IMR-90 (cell line): ENCODE results near the gene MCF2L2. TPM values are rescaled to one million over a fixed set of nuclear protein-coding genes. Genes with fewer than 3 reads are reported as not detected.

ENCODE experiments used
- ATAC-seq: fragments of 200-7000 bp; cut with Tn5 transposase; 2 replicates; pipeline ENCODE4 v1.9.1; 2020; ENCODE audit warnings: low read depth, mild to moderate bottlenecking, moderate library complexity
- BruUV-seq: library from RNA; stranded (reverse); fragments of 400-500 nt; replicated peaks from 2 replicates; lab custom pipeline; 2021; lab: Mats Ljungman, UMichigan
- CTCF ChIA-PET: fragments of 300-600 bp; formaldehyde crosslinking; extraction: SDS; loops from one replicate; lab custom pipeline; 2021; ENCODE audit warnings: antibody characterized with exemption; lab: Yijun Ruan, JAX
- POLR2A ChIA-PET: fragments of 300-600 bp; sonication (Branson Sonifier 250); formaldehyde crosslinking; loops from one replicate; lab custom pipeline; 2022; ENCODE audit warnings: antibody characterized with exemption; ENCODE audit not compliant: unreplicated experiment; lab: Charles Lee
- DNase-seq: peaks from one replicate; pipeline ENCODE4 v3.0.0; 2013
- H2AFZ ChIP-seq: replicated peaks from 2 replicates; pipeline ENCODE3; 2013; ENCODE audit warnings: low read length, mild to moderate bottlenecking; ENCODE audit not compliant: poor library complexity
- H2AK5ac ChIP-seq: 2 replicates; pipeline ENCODE4 v1.6.1; 2013; ENCODE audit warnings: low read depth, low read length, inconsistent platforms
- H2AK9ac ChIP-seq: replicated peaks from 2 replicates; pipeline ENCODE3; 2013; ENCODE audit warnings: mild to moderate bottlenecking, low read depth, low read length, moderate library complexity; ENCODE audit not compliant: poor library complexity
- H2BK120ac ChIP-seq: 2 replicates; pipeline ENCODE4 v1.6.1; 2013; ENCODE audit warnings: low read depth, low read length, inconsistent platforms
- H2BK15ac ChIP-seq: 3 replicates; pipeline ENCODE4 v1.6.1; 2013; ENCODE audit warnings: low read depth, low read length, inconsistent platforms
- H2BK20ac ChIP-seq: 2 replicates; pipeline ENCODE4 v1.6.1; 2013; ENCODE audit warnings: low read depth, mild to moderate bottlenecking, inconsistent platforms, low read length, moderate library complexity
- H2BK5ac ChIP-seq: 2 replicates; pipeline ENCODE4 v1.6.1; 2013; ENCODE audit warnings: mild to moderate bottlenecking, low read depth, low read length, inconsistent platforms; ENCODE audit not compliant: poor library complexity, severe bottlenecking
- H3K14ac ChIP-seq: replicated peaks from 2 replicates; pipeline ENCODE4 v1.6.1; 2013; ENCODE audit warnings: low read depth, low read length, inconsistent platforms
- H3K18ac ChIP-seq: 2 replicates; pipeline ENCODE4 v1.6.1; 2013; ENCODE audit warnings: low read depth, low read length, control low read depth
- H3K23ac ChIP-seq: 2 replicates; pipeline ENCODE4 v1.6.1; 2013; ENCODE audit warnings: low read depth, low read length, inconsistent platforms
- H3K27ac ChIP-seq: 2 replicates; pipeline ENCODE4 v1.5.1; 2013; ENCODE audit warnings: mild to moderate bottlenecking, control low read depth, low read length; ENCODE audit not compliant: insufficient read depth
- H3K27me3 ChIP-seq: 2 replicates; pipeline ENCODE4 v1.6.1; 2013; ENCODE audit warnings: low read length; ENCODE audit not compliant: control insufficient read depth, insufficient read depth
- H3K36me3 ChIP-seq: 2 replicates; pipeline ENCODE4 v1.6.1; 2013; ENCODE audit warnings: low read length, mixed read lengths; ENCODE audit not compliant: control insufficient read depth, insufficient read depth
- H3K4ac ChIP-seq: 2 replicates; pipeline ENCODE4 v1.6.1; 2013; ENCODE audit warnings: low read depth, low read length, inconsistent platforms
- H3K4me1 ChIP-seq: 2 replicates; pipeline ENCODE4 v1.6.1; 2013; ENCODE audit warnings: low read length, mixed read lengths; ENCODE audit not compliant: control insufficient read depth, insufficient read depth
- H3K4me2 ChIP-seq: 2 replicates; pipeline ENCODE4 v1.6.1; 2013; ENCODE audit warnings: low read depth, mild to moderate bottlenecking, control low read depth, low read length, moderate library complexity
- H3K4me3 ChIP-seq: 2 replicates; pipeline ENCODE4 v1.5.1; 2013; ENCODE audit warnings: low read depth, mild to moderate bottlenecking, control low read depth, low read length, moderate library complexity; ENCODE audit not compliant: insufficient read depth
- H3K56ac ChIP-seq: 2 replicates; pipeline ENCODE4 v1.6.1; 2013; ENCODE audit warnings: low read length, inconsistent platforms; ENCODE audit not compliant: insufficient read depth; ENCODE audit errors: extremely low read depth
- H3K79me1 ChIP-seq, 2 experiments: 2 replicates each; pipeline ENCODE4 v1.6.1; 2013; ENCODE audit warnings: low read length in 2 of 2, inconsistent platforms in 1 of 2, low read depth in 1 of 2
- H3K9ac ChIP-seq: 2 replicates; pipeline ENCODE4 v1.6.1; 2013; ENCODE audit warnings: low read depth, low read length, control low read depth
- H3K9me1 ChIP-seq: 2 replicates; pipeline ENCODE4 v1.6.1; 2013; ENCODE audit warnings: low read length, inconsistent platforms; ENCODE audit not compliant: insufficient read depth
- H3K9me3 ChIP-seq: 2 replicates; pipeline ENCODE4 v1.6.1; 2013; ENCODE audit warnings: low read length; ENCODE audit not compliant: control insufficient read depth, insufficient read depth
- H4K20me1 ChIP-seq: 2 replicates; pipeline ENCODE4 v1.6.1; 2013; ENCODE audit warnings: low read length, inconsistent platforms; ENCODE audit not compliant: insufficient read depth
- H4K5ac ChIP-seq: 2 replicates; pipeline ENCODE4 v1.6.1; 2013; ENCODE audit warnings: mild to moderate bottlenecking, low read depth, low read length, control low read depth
- H4K8ac ChIP-seq, 2 experiments: 2 replicates each; pipeline ENCODE4 v1.6.1; 2013; ENCODE audit warnings: low read depth in 2 of 2, low read length in 2 of 2, control low read depth in 1 of 2, inconsistent platforms in 1 of 2
- H4K91ac ChIP-seq: 2 replicates; pipeline ENCODE4 v1.6.1; 2013; ENCODE audit warnings: low read depth, low read length, inconsistent platforms; ENCODE audit not compliant: insufficient read depth
- CHD1 ChIP-seq: IDR thresholded peaks from 2 replicates; pipeline ENCODE4 v1.6.1; 2012; ENCODE audit warnings: low read depth, low read length, improper control_type of control experiment
- FOS ChIP-seq: fragments of 150-350 bp; IDR thresholded peaks from 2 replicates; pipeline ENCODE4 v1.6.1; 2016; ENCODE audit warnings: low read depth, low read length
- MAZ ChIP-seq: IDR thresholded peaks from 2 replicates; pipeline ENCODE4 v1.6.1; 2012; ENCODE audit warnings: low read depth, mild to moderate bottlenecking, low read length, improper control_type of control experiment, moderate library complexity, borderline replicate concordance
- MXI1 ChIP-seq: IDR thresholded peaks from 2 replicates; pipeline ENCODE4 v1.6.1; 2012; ENCODE audit warnings: low read depth, mild to moderate bottlenecking, low read length, moderate library complexity, borderline replicate concordance
- RAD21 ChIP-seq: IDR thresholded peaks from 2 replicates; pipeline ENCODE4 v1.6.1; 2012; ENCODE audit warnings: low read length, improper control_type of control experiment
- RCOR1 ChIP-seq: IDR thresholded peaks from 2 replicates; pipeline ENCODE4 v1.6.1; 2012; ENCODE audit warnings: mild to moderate bottlenecking, low read length, improper control_type of control experiment; ENCODE audit not compliant: insufficient replicate concordance
- RFX5 ChIP-seq: IDR thresholded peaks from 2 replicates; pipeline ENCODE4 v1.8.0; 2012; ENCODE audit warnings: low read depth, mild to moderate bottlenecking, low read length, moderate library complexity
- WGBS, 2 experiments: methylation state at CpG; one replicate each; pipeline versions ENCODE4 v1.1.5 to v1.1.7; 2013; ENCODE audit warnings: missing lambda C conversion rate in 2 of 2; ENCODE audit not compliant: insufficient read length in 1 of 2; ENCODE audit errors: extremely low coverage in 2 of 2; 5-methylcytosine and 5-hydroxymethylcytosine counted together
- dilution Hi-C: fragments of 300-500 bp; cut with HindIII; formaldehyde crosslinking; loops from one replicate; pipeline ENCODE4 v1.14.3; 2018; ENCODE audit warnings: low sequenced_read_pairs; ENCODE audit not compliant: unreplicated experiment
- in situ Hi-C: fragments of 300-500 bp; cut with MboI; formaldehyde crosslinking; loops from 3 replicates; pipeline ENCODE4 v1.14.3; 2019; ENCODE audit warnings: low sequenced_read_pairs, inconsistent platforms, mixed read lengths
- intact Hi-C: fragments of 100-400 bp; cut with micrococcal nuclease; formaldehyde crosslinking; loops from 2 replicates; pipeline ENCODE4 v1.10.0; 2022
- polyA plus RNA-seq, 3 experiments: library from polyadenylated mRNA; depleted of rRNA; stranded (reverse); fragments of >200 nt; gene quantifications; 2 replicates each; pipeline ENCODE4 v1.2.3, GENCODE V29; 2012; ENCODE audit warnings: low replicate concordance in 1 of 3
- total RNA-seq: library from RNA; depleted of rRNA; stranded (reverse); fragments of >200 nt; gene quantifications from 2 replicates; pipeline ENCODE4 v1.2.3, GENCODE V29; 2012
- TF ChIP-seq, protein P1 (sequence below): fragments of 150-350 bp; IDR thresholded peaks from 2 replicates; pipeline ENCODE4 v1.6.1; 2016; ENCODE audit warnings: low read depth, mild to moderate bottlenecking, low read length, moderate library complexity, borderline replicate concordance

The MCF2L2 gene
- total and polyA plus RNA-seq, 2 of the 4 experiments (the other 2 are of a cell fraction) = under 0.01 TPM; not detected in 1

DNA sequence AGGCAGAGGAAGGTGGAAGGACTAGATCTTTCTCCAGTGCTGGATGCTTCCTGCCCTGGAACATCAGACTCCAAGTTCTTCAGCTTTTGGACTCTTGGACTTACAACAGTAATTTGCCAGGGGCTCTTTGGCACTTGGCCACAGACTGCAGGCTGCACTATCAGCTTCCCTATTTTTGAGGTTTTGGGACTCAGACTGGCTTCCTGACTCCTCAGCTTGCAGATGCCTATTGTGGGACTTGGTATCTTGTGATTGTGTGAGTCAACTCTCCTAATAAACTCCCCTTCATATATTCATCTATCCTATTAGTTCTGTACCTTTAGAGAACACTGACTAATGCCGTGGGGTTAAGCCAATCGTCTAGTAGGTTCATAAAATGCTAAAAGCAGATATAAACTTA is 184.2 kb downstream of the MCF2L2 start:
- peaks cover 9% of the 10 kb centered on the region for H3K27me3 ChIP-seq
- H4K20me1 ChIP-seq = no peaks in the 10 kb centered on the region
- no peak for ATAC-seq
- no peaks in the 10 kb centered on the region for H3K79me1 ChIP-seq
- H3K4ac ChIP-seq = no peak overlapping the region
- H3K9me3 ChIP-seq = peaks cover 7% of the 10 kb centered on the region
- no peak for DNase-seq
- H2AK9ac ChIP-seq = no peak overlapping the region
- no peak overlapping the region for H4K91ac ChIP-seq
- no peak overlapping the region for H3K56ac ChIP-seq
- no peaks in the 10 kb centered on the region for H3K4me1 ChIP-seq
- H3K23ac ChIP-seq = no peak overlapping the region
- H3K9ac ChIP-seq = no peak overlapping the region
- H3K9me1 ChIP-seq = no peaks in the 10 kb centered on the region
- H3K4me2 ChIP-seq = no peak overlapping the region
- no peak overlapping the region for H2BK15ac ChIP-seq
- in situ Hi-C loops (no loop called here), dilution Hi-C loops (no loop called here), intact Hi-C loops (no loop called here)
- no peak overlapping the region for H4K8ac ChIP-seq
- no peak overlapping the region for H4K5ac ChIP-seq
- CTCF ChIA-PET = no interaction called here
- POLR2A ChIA-PET = no interaction called here
- no peak overlapping the region for H2BK120ac ChIP-seq
- no CpG with 5 or more reads among the region's 2 CpGs for WGBS, 2 experiments
- TF ChIP-seq MXI1 = no peak
- no peak for TF ChIP-seq MAZ
- TF ChIP-seq RFX5 = no peak
- no peak for TF ChIP-seq FOS
- TF ChIP-seq, protein P1, sequence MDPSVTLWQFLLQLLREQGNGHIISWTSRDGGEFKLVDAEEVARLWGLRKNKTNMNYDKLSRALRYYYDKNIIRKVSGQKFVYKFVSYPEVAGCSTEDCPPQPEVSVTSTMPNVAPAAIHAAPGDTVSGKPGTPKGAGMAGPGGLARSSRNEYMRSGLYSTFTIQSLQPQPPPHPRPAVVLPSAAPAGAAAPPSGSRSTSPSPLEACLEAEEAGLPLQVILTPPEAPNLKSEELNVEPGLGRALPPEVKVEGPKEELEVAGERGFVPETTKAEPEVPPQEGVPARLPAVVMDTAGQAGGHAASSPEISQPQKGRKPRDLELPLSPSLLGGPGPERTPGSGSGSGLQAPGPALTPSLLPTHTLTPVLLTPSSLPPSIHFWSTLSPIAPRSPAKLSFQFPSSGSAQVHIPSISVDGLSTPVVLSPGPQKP = no peak
- TF ChIP-seq RCOR1 = no peak
- TF ChIP-seq CHD1 = no peak
- no peak for TF ChIP-seq RAD21
- no TSS peak for BruUV-seq
- H2BK5ac ChIP-seq = no peak overlapping the region
- H2AFZ ChIP-seq = no peak overlapping the region
- no peak overlapping the region for H3K18ac ChIP-seq
- no peak overlapping the region for H3K4me3 ChIP-seq
- no peak overlapping the region for H3K27ac ChIP-seq
- H3K36me3 ChIP-seq = no peaks in the 10 kb centered on the region
- no peak overlapping the region for H3K14ac ChIP-seq
- no peak overlapping the region for H2BK20ac ChIP-seq
- no peak overlapping the region for H2AK5ac ChIP-seq
